ENCODE data around the gene ATP6V1D.

DNA sequence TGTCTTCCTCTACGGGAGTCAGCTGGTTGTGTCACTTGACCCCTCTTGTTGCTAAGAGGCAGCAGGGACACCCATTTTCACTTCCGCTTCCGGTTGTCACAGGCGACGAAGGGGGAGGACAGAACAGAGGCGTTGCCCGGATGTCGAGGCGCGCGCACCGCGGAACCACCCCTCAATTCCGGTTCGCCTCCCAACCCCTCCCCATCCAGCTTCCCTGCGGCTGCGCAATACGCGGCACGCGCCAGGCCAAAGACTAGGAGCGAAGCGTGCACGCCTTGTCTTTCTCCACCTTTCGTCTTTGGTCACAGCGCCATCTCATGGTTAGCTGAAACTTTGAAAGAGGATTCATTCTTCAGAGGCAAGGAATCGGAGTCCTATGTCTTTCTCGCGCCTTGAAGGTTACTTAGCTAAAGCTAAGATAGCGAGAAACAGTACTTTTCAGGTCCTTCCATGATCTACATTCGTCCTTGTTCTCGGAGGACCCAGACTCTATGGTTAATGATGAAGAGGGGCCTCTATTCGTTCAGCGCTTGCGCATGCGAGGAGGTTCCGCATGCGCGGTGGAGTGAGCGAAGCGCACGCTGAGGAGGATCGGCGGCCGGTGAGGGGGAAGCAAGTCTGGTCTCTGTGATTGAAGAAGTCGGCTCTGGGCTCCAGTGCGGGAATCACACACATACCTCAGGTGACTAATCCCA, at the start of gene ATP6V1D, which contains the start of gene EIF2S1:
- TF ChIP-seq, protein P1, sequence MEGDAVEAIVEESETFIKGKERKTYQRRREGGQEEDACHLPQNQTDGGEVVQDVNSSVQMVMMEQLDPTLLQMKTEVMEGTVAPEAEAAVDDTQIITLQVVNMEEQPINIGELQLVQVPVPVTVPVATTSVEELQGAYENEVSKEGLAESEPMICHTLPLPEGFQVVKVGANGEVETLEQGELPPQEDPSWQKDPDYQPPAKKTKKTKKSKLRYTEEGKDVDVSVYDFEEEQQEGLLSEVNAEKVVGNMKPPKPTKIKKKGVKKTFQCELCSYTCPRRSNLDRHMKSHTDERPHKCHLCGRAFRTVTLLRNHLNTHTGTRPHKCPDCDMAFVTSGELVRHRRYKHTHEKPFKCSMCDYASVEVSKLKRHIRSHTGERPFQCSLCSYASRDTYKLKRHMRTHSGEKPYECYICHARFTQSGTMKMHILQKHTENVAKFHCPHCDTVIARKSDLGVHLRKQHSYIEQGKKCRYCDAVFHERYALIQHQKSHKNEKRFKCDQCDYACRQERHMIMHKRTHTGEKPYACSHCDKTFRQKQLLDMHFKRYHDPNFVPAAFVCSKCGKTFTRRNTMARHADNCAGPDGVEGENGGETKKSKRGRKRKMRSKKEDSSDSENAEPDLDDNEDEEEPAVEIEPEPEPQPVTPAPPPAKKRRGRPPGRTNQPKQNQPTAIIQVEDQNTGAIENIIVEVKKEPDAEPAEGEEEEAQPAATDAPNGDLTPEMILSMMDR (IDR thresholded peaks at IDR 0.05) = peak; percentile 95
- no peak for TF ChIP-seq ZFX (IDR thresholded peaks at IDR 0.05; ENCODE audit: borderline replicate concordance)

Data from 22Rv1 (cell line).